IPS-NIHi7 (cell line): ENCODE results near the gene MOB3C.

Experiments used
- DNase-seq: peaks from one replicate; pipeline ENCODE4 v3.0.0; 2012; ENCODE audit warnings: mixed read lengths; ENCODE audit errors: extremely low spot score

Gene MOB3C

GRCh38 chr1:46606255-46606965 lies 10.2 kb downstream of the MOB3C start:
- DNase-seq, result no peak

- no peak for DNase-seq
Observed at GRCh38 chr1:46605232-46605631, 11.4 kb downstream of the MOB3C start.

GRCh38 chr1:46603858-46604549 lies 12.6 kb downstream of the MOB3C start, which contains the start of gene MKNK1:
MKNK1 (minus strand) TSS chr1:46604268; CDS start chr1:46583327, 20,941 bp downstream.
- peak; percentile 100 for DNase-seq

- no peak for DNase-seq
Observed at GRCh38 chr1:46603481-46603857, 13.1 kb downstream of the MOB3C start.

- DNase-seq, result no peak
Observed at GRCh38 chr1:46601257-46602007, 15.2 kb downstream of the MOB3C start.

GRCh38 chr1:46599059-46599970 lies 17.3 kb downstream of the MOB3C start:
- no peak for DNase-seq

- DNase-seq, result no peak
Observed at GRCh38 chr1:46596846-46597245, 19.8 kb downstream of the MOB3C start.

GRCh38 chr1:46596036-46596435 lies 20.6 kb downstream of the MOB3C start:
- DNase-seq, result no peak

GRCh38 chr1:46595127-46595526 lies 21.5 kb downstream of the MOB3C start:
- DNase-seq, result no peak

- DNase-seq, result no peak
Observed at GRCh38 chr1:46594063-46594462, 22.5 kb downstream of the MOB3C start.

GRCh38 chr1:46592823-46593222 lies 23.8 kb downstream of the MOB3C start:
- no peak for DNase-seq

- DNase-seq, result no peak
Observed at GRCh38 chr1:46589529-46589928, 27.1 kb downstream of the MOB3C start.

GRCh38 chr1:46587069-46587468 lies 29.5 kb downstream of the MOB3C start:
- no peak for DNase-seq

- no peak for DNase-seq
Observed at GRCh38 chr1:46585312-46585938, 31.2 kb downstream of the MOB3C start.

- DNase-seq, result no peak
Observed at GRCh38 chr1:46583494-46583893, 33.1 kb downstream of the MOB3C start.

GRCh38 chr1:46582972-46583371 lies 33.6 kb downstream of the MOB3C start:
- no peak for DNase-seq

- DNase-seq, result no peak
Observed at GRCh38 chr1:46581681-46582455, 34.7 kb downstream of the MOB3C start.

- no peak for DNase-seq
Observed at GRCh38 chr1:46580140-46580903, 36.3 kb downstream of the MOB3C start.

GRCh38 chr1:46577671-46578070 lies 38.9 kb downstream of the MOB3C start:
- no peak for DNase-seq

GRCh38 chr1:46576596-46576995 lies 40.0 kb downstream of the MOB3C start:
- no peak for DNase-seq
